Mesendoderm (in vitro differentiated cells): ENCODE data around the gene CALD1.

ENCODE experiments used
- DNase-seq: peaks from one replicate; pipeline ENCODE4 v3.0.0; 2013
- H2AK5ac ChIP-seq: 2 replicates; pipeline ENCODE4 v1.6.1; 2013; ENCODE audit warnings: low read length, inconsistent platforms
- H2BK120ac ChIP-seq: 2 replicates; pipeline ENCODE4 v1.6.1; 2013; ENCODE audit warnings: low read depth, mild to moderate bottlenecking, low read length, moderate library complexity, mixed read lengths
- H2BK15ac ChIP-seq: replicated peaks from 2 replicates; pipeline ENCODE4 v1.6.1; 2013; ENCODE audit warnings: low read depth, mild to moderate bottlenecking, moderate library complexity
- H2BK5ac ChIP-seq: 2 replicates; pipeline ENCODE4 v1.6.1; 2013; ENCODE audit warnings: low read length, inconsistent platforms
- H3K18ac ChIP-seq: 2 replicates; pipeline ENCODE4 v1.6.1; 2013; ENCODE audit warnings: mild to moderate bottlenecking, low read length, mixed read lengths
- H3K23ac ChIP-seq: one replicate; pipeline ENCODE4 v1.6.1; 2013; ENCODE audit warnings: low read length
- H3K27ac ChIP-seq: 2 replicates; pipeline ENCODE4 v1.5.1; 2013; ENCODE audit warnings: low read depth, mild to moderate bottlenecking, inconsistent platforms, low read length, moderate library complexity
- H3K27me3 ChIP-seq: 2 replicates; pipeline ENCODE4 v1.6.1; 2013; ENCODE audit warnings: low read length, control low read depth, mild to moderate bottlenecking, inconsistent platforms; ENCODE audit not compliant: insufficient read depth, poor library complexity
- H3K36me3 ChIP-seq: 2 replicates; pipeline ENCODE4 v1.6.1; 2013; ENCODE audit warnings: low read length, inconsistent platforms; ENCODE audit not compliant: control insufficient read depth, insufficient read depth
- H3K4ac ChIP-seq: one replicate; pipeline ENCODE4 v1.6.1; 2013; ENCODE audit warnings: low read depth, mild to moderate bottlenecking, low read length, moderate library complexity
- H3K4me1 ChIP-seq: 2 replicates; pipeline ENCODE4 v1.6.1; 2013; ENCODE audit warnings: low read depth, low read length, inconsistent platforms; ENCODE audit not compliant: control insufficient read depth
- H3K4me2 ChIP-seq: 2 replicates; pipeline ENCODE4 v1.6.1; 2013; ENCODE audit warnings: low read length
- H3K4me3 ChIP-seq: 2 replicates; pipeline ENCODE4 v1.5.1; 2013; ENCODE audit warnings: mild to moderate bottlenecking, low read length
- H3K56ac ChIP-seq: one replicate; pipeline ENCODE4 v1.6.1; 2013; ENCODE audit warnings: low read length
- H3K79me1 ChIP-seq: 2 replicates; pipeline ENCODE4 v1.6.1; 2013; ENCODE audit warnings: low read length, inconsistent platforms
- H3K79me2 ChIP-seq: 2 replicates; pipeline ENCODE4 v1.6.1; 2013; ENCODE audit warnings: mild to moderate bottlenecking, low read length; ENCODE audit not compliant: control insufficient read depth, insufficient read depth
- H3K9ac ChIP-seq: 2 replicates; pipeline ENCODE4 v1.6.1; 2013; ENCODE audit warnings: low read length, inconsistent platforms
- H4K5ac ChIP-seq: one replicate; pipeline ENCODE4 v1.6.1; 2013; ENCODE audit warnings: low read length
- H4K8ac ChIP-seq: one replicate; pipeline ENCODE4 v1.6.1; 2013; ENCODE audit warnings: low read depth, mild to moderate bottlenecking, control low read depth, low read length, moderate library complexity
- WGBS: extraction: QIAGEN DNeasy Blood & Tissue Kit; methylation state at CpG from one replicate; pipeline ENCODE4 v1.1.7; 2013; ENCODE audit warnings: low lambda C conversion rate, missing lambda C conversion rate; ENCODE audit not compliant: insufficient coverage; ENCODE audit errors: extremely low coverage; 5-methylcytosine and 5-hydroxymethylcytosine counted together

The CALD1 gene

GRCh38 chr7:134897936-134898335, 118.5 kb downstream of the CALD1 start:
- H2BK120ac ChIP-seq, result no peak overlapping the region
- no peak for DNase-seq
- H3K4me3 ChIP-seq, result no peak overlapping the region
- H2BK5ac ChIP-seq, result no peak overlapping the region
- H3K79me2 ChIP-seq, result peaks cover 28% of the 10 kb centered on the region
- H3K4me2 ChIP-seq, result no peak overlapping the region
- no peak overlapping the region for H2BK15ac ChIP-seq
- WGBS, result no CpG with 5 or more reads among the region's 7 CpGs
- no peaks in the 10 kb centered on the region for H3K27me3 ChIP-seq
- H3K9ac ChIP-seq, result no peak overlapping the region
- no peaks in the 10 kb centered on the region for H3K36me3 ChIP-seq
- H3K27ac ChIP-seq, result no peak overlapping the region
- H4K5ac ChIP-seq, result no peak overlapping the region
- H3K23ac ChIP-seq, result no peak overlapping the region
- H3K4ac ChIP-seq, result no peak overlapping the region
- H3K79me1 ChIP-seq, result peaks cover 19% of the 10 kb centered on the region
- peaks cover 5% of the 10 kb centered on the region for H3K4me1 ChIP-seq
- no peak overlapping the region for H4K8ac ChIP-seq
- H3K18ac ChIP-seq, result no peak overlapping the region
- H3K56ac ChIP-seq, result no peak overlapping the region
- no peak overlapping the region for H2AK5ac ChIP-seq

GRCh38 chr7:134899729-134900128, 120.3 kb downstream of the CALD1 start:
- Histone ChIP-seq H3K36me3 (no peaks in the 10 kb centered on the region), H3K23ac (no peak overlapping the region), H3K4me1 (no peaks in the 10 kb centered on the region), H3K56ac (no peak overlapping the region), H2BK15ac (no peak overlapping the region), H3K4me2 (no peak overlapping the region), H3K27ac (no peak overlapping the region), H4K8ac (no peak overlapping the region), H4K5ac (no peak overlapping the region), H2AK5ac (no peak overlapping the region), H2BK120ac (no peak overlapping the region), H3K9ac (no peak overlapping the region), H2BK5ac (no peak overlapping the region), H3K4ac (no peak overlapping the region), H3K27me3 (no peaks in the 10 kb centered on the region), H3K79me1 (peaks cover 19% of the 10 kb centered on the region), H3K79me2 (peaks cover 18% of the 10 kb centered on the region), H3K4me3 (no peak overlapping the region), H3K18ac (no peak overlapping the region)
- no CpG with 5 or more reads among the region's 3 CpGs for WGBS
- peak; percentile 82 for DNase-seq

- no peaks in the 10 kb centered on the region for H3K27me3 ChIP-seq
- no peak overlapping the region for H2BK15ac ChIP-seq
- no peak overlapping the region for H3K4me3 ChIP-seq
- no peak overlapping the region for H3K4ac ChIP-seq
- DNase-seq, result no peak
- no peak overlapping the region for H2BK5ac ChIP-seq
- no peak overlapping the region for H4K5ac ChIP-seq
- H3K79me2 ChIP-seq, result peaks cover 19% of the 10 kb centered on the region
- no peak overlapping the region for H3K18ac ChIP-seq
- no peak overlapping the region for H3K4me2 ChIP-seq
- no peak overlapping the region for H3K27ac ChIP-seq
- no peak overlapping the region for H3K23ac ChIP-seq
- H3K9ac ChIP-seq, result no peak overlapping the region
- no CpG with 5 or more reads among the region's 9 CpGs for WGBS
- H4K8ac ChIP-seq, result no peak overlapping the region
- no peak overlapping the region for H3K56ac ChIP-seq
- no peak overlapping the region for H2AK5ac ChIP-seq
- peaks cover 23% of the 10 kb centered on the region for H3K79me1 ChIP-seq
- H3K4me1 ChIP-seq, result no peaks in the 10 kb centered on the region
- H3K36me3 ChIP-seq, result no peaks in the 10 kb centered on the region
- H2BK120ac ChIP-seq, result no peak overlapping the region
Observed at GRCh38 chr7:134900166-134900982, 120.9 kb downstream of the CALD1 start.

- Histone ChIP-seq H2BK15ac (no peak overlapping the region), H3K27ac (no peak overlapping the region), H2BK5ac (no peak overlapping the region), H3K79me1 (peaks cover 22% of the 10 kb centered on the region), H4K5ac (no peak overlapping the region), H3K9ac (no peak overlapping the region), H3K4me1 (no peaks in the 10 kb centered on the region), H4K8ac (no peak overlapping the region), H3K27me3 (no peaks in the 10 kb centered on the region), H3K4ac (no peak overlapping the region), H3K79me2 (peaks cover 14% of the 10 kb centered on the region), H3K4me2 (no peak overlapping the region), H3K56ac (no peak overlapping the region), H3K23ac (no peak overlapping the region), H3K4me3 (no peak overlapping the region), H3K18ac (no peak overlapping the region), H2BK120ac (no peak overlapping the region), H2AK5ac (no peak overlapping the region), H3K36me3 (no peaks in the 10 kb centered on the region)
- no peak for DNase-seq
- no CpG with 5 or more reads among the region's 4 CpGs for WGBS
Observed at GRCh38 chr7:134901389-134902020, 122.1 kb downstream of the CALD1 start.

GRCh38 chr7:134902058-134902457, 122.6 kb downstream of the CALD1 start:
- Histone ChIP-seq H3K4me2 (no peak overlapping the region), H2BK5ac (no peak overlapping the region), H2AK5ac (no peak overlapping the region), H3K27ac (no peak overlapping the region), H4K5ac (no peak overlapping the region), H3K23ac (no peak overlapping the region), H4K8ac (no peak overlapping the region), H3K36me3 (no peaks in the 10 kb centered on the region), H3K9ac (no peak overlapping the region), H3K79me2 (peaks cover 11% of the 10 kb centered on the region), H3K56ac (no peak overlapping the region), H3K4ac (no peak overlapping the region), H3K4me3 (no peak overlapping the region), H2BK120ac (no peak overlapping the region), H3K18ac (no peak overlapping the region), H2BK15ac (no peak overlapping the region), H3K4me1 (no peaks in the 10 kb centered on the region), H3K79me1 (peaks cover 22% of the 10 kb centered on the region), H3K27me3 (no peaks in the 10 kb centered on the region)
- DNase-seq, result no peak
- WGBS, result no CpG with 5 or more reads among the region's 2 CpGs
